Liver (tissue), 9 donors: ENCODE data around the gene SHMT2. TPM values are rescaled to one million over a fixed set of nuclear protein-coding genes. Genes with fewer than 3 reads are reported as not detected.

Source experiments
- DNase-seq: peaks from one replicate; pipeline ENCODE4 v3.0.0-alpha.2; 2017; ENCODE audit warnings: low spot score
- H3K27ac ChIP-seq, 2 donors: one replicate each; pipeline ENCODE4 v1.7.0; 2013; ENCODE audit warnings: inconsistent platforms in 2 of 2, low read length in 2 of 2, control low read depth in 1 of 2, low read depth in 1 of 2, mild to moderate bottlenecking in 1 of 2
- H3K27me3 ChIP-seq, 4 donors: one replicate each; pipeline versions ENCODE4 v1.6.1 to v1.7.0; 2013; ENCODE audit warnings: low read length in 3 of 4, inconsistent platforms in 1 of 4, mild to moderate bottlenecking in 1 of 4, moderate library complexity in 1 of 4; ENCODE audit not compliant: control insufficient read depth in 4 of 4, insufficient read depth in 4 of 4
- H3K36me3 ChIP-seq, 4 donors: one replicate each; pipeline versions ENCODE4 v1.6.1 to v1.7.0; 2013; ENCODE audit warnings: low read length in 3 of 4, mild to moderate bottlenecking in 3 of 4, low read depth in 1 of 4, moderate library complexity in 1 of 4; ENCODE audit not compliant: control insufficient read depth in 4 of 4, insufficient read depth in 3 of 4
- H3K4me1 ChIP-seq, 4 donors: one replicate each; pipeline versions ENCODE4 v1.6.1 to v1.7.0; 2013; ENCODE audit warnings: low read length in 3 of 4, mild to moderate bottlenecking in 3 of 4, moderate library complexity in 1 of 4; ENCODE audit not compliant: control insufficient read depth in 4 of 4, insufficient read depth in 4 of 4
- H3K4me3 ChIP-seq, 3 donors: one replicate each; pipeline versions ENCODE4 v1.6.1 to v1.7.0; 2013; ENCODE audit warnings: low read length in 3 of 3, control low read depth in 1 of 3, low read depth in 1 of 3, mild to moderate bottlenecking in 1 of 3
- H3K9ac ChIP-seq, 2 donors: one replicate each; pipeline ENCODE4 v1.7.0; 2013; ENCODE audit warnings: low read length in 2 of 2, mild to moderate bottlenecking in 2 of 2, moderate library complexity in 2 of 2, control low read depth in 1 of 2, low read depth in 1 of 2
- H3K9me3 ChIP-seq, 4 donors: one replicate each; pipeline versions ENCODE4 v1.6.1 to v1.7.0; 2013; ENCODE audit warnings: low read length in 3 of 4; ENCODE audit not compliant: control insufficient read depth in 4 of 4
- EGR1 ChIP-seq, 2 donors: IDR thresholded peaks; 2 replicates each; pipeline ENCODE4 v1.6.1; 2016 to 2018; ENCODE audit warnings: antibody characterized with exemption in 2 of 2, low read depth in 2 of 2
- FOXA1 ChIP-seq: IDR thresholded peaks from 2 replicates; pipeline ENCODE4 v1.6.1; 2016; ENCODE audit warnings: antibody characterized with exemption
- FOXA2 ChIP-seq: IDR thresholded peaks from 2 replicates; pipeline ENCODE4 v1.6.1; 2016; ENCODE audit warnings: antibody characterized with exemption
- GABPA ChIP-seq, 2 donors: IDR thresholded peaks in 1 of 2; conservative IDR thresholded peaks in 1 of 2; 2 replicates each; pipeline ENCODE4 v1.6.1; 2016; ENCODE audit warnings: antibody characterized with exemption in 2 of 2, mild to moderate bottlenecking in 1 of 2, moderate library complexity in 1 of 2
- HNF4A ChIP-seq, 2 donors: conservative IDR thresholded peaks; 2 replicates each; pipeline ENCODE4 v1.6.1; 2016; ENCODE audit warnings: antibody characterized with exemption in 2 of 2, mild to moderate bottlenecking in 2 of 2
- HNF4G ChIP-seq: IDR thresholded peaks from 2 replicates; pipeline ENCODE4 v1.6.1; 2016; ENCODE audit warnings: antibody characterized with exemption
- JUND ChIP-seq, 2 donors: IDR thresholded peaks; 2 replicates each; pipeline ENCODE4 v1.6.1; 2016; ENCODE audit warnings: antibody characterized with exemption in 2 of 2
- NR2F2 ChIP-seq: IDR thresholded peaks from 2 replicates; pipeline ENCODE4 v1.6.1; 2016; ENCODE audit warnings: antibody characterized with exemption
- RAD21 ChIP-seq, 2 donors: IDR thresholded peaks; 2 replicates each; pipeline ENCODE4 v1.6.1; 2016; ENCODE audit warnings: antibody characterized with exemption in 2 of 2, mild to moderate bottlenecking in 2 of 2
- RXRA ChIP-seq, 2 donors: IDR thresholded peaks; 2 replicates each; pipeline ENCODE4 v1.6.1; 2017 to 2018; ENCODE audit warnings: antibody characterized with exemption in 2 of 2, mild to moderate bottlenecking in 1 of 2
- SP1 ChIP-seq: IDR thresholded peaks from 2 replicates; pipeline ENCODE4 v1.6.1; 2018; ENCODE audit warnings: antibody characterized with exemption, mild to moderate bottlenecking
- TAF1 ChIP-seq: conservative IDR thresholded peaks from 2 replicates; pipeline ENCODE4 v1.6.1; 2016; ENCODE audit warnings: antibody characterized with exemption, mild to moderate bottlenecking
- YY1 ChIP-seq: IDR thresholded peaks from 2 replicates; pipeline ENCODE4 v1.6.1; 2016; ENCODE audit warnings: antibody characterized with exemption, mild to moderate bottlenecking
- WGBS: extraction: QIAGEN DNeasy Blood & Tissue Kit; methylation state at CpG from one replicate; pipeline ENCODE4 v1.1.7; 2013; 5-methylcytosine and 5-hydroxymethylcytosine counted together
- polyA plus RNA-seq, 2 donors: library from polyadenylated mRNA; stranded (reverse) in 1 of 2; unstranded in 1 of 2; fragments of 200-250 nt in 1 of 2; fragments of >200 nt in 1 of 2; fragmentation: Nextera tagmentation in 1 of 2; extraction: Ambion mirVana in 1 of 2; gene quantifications; one replicate each; pipeline versions ENCODE4 v1.2.1 to v1.2.3, GENCODE V29; 2013 to 2015
- total RNA-seq, 2 donors: library from RNA; depleted of rRNA; stranded (reverse); fragments of >200 nt; gene quantifications; one replicate each; pipeline ENCODE4 v1.2.3, GENCODE V29; 2014
- TF ChIP-seq, protein P1 (sequence below): IDR thresholded peaks from 2 replicates; pipeline ENCODE4 v1.6.1; 2016; ENCODE audit warnings: antibody characterized with exemption
- TF ChIP-seq, protein P2 (sequence below): IDR thresholded peaks from 2 replicates; pipeline ENCODE4 v1.6.1; 2016; ENCODE audit warnings: antibody characterized with exemption
- TF ChIP-seq, protein P3 (sequence below): fragments of 150-350 bp; IDR thresholded peaks from 2 replicates; pipeline ENCODE4 v1.5.1; 2017; ENCODE audit warnings: improper control_type of control experiment, low read depth, low read length; ENCODE audit not compliant: missing input control
- TF ChIP-seq, protein P4 (sequence below): IDR thresholded peaks from 2 replicates; pipeline ENCODE4 v1.6.1; 2016; ENCODE audit warnings: antibody characterized with exemption, mild to moderate bottlenecking
- TF ChIP-seq, protein P5 (sequence below): IDR thresholded peaks from 2 replicates; pipeline ENCODE4 v1.6.1; 2016; ENCODE audit warnings: antibody characterized with exemption
- donor health status: healthy.
- donor health status: healthy.
- donor health status: healthy.
- donor health status: healthy.
- donor health status: healthy.

SHMT2 gene
- total and polyA plus RNA-seq, 4 donors, result 66.7 to 276 (median 179) TPM

DNA sequence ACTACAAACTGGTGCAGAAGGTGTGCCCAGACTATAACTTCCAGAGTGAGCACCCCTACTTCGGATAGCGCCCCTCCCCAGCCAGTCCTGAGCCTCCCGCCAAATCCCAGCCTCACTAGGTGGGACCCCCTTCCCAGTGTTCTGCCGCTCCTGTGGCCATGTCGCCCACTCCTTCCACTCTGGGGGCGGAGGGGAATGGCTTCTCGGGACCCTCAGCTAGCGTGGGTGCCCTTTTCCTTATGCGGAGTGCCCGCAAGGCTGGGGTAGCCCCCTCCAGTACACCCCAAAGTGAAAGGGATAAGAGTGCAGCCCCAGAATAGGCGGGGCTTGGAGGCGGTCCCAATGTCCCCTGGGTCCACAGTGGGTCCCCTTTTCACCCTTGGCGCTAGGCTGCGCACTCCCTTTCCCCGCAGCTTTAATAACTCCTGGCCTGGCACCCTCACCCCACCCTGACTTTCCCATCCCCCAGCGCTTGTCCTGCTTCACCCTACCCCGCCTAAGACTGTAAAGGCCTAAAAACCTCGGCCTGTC lies 3.8 kb upstream of the SHMT2 start (continued):
- no peak for TF ChIP-seq SP1
- TF ChIP-seq, protein P1, sequence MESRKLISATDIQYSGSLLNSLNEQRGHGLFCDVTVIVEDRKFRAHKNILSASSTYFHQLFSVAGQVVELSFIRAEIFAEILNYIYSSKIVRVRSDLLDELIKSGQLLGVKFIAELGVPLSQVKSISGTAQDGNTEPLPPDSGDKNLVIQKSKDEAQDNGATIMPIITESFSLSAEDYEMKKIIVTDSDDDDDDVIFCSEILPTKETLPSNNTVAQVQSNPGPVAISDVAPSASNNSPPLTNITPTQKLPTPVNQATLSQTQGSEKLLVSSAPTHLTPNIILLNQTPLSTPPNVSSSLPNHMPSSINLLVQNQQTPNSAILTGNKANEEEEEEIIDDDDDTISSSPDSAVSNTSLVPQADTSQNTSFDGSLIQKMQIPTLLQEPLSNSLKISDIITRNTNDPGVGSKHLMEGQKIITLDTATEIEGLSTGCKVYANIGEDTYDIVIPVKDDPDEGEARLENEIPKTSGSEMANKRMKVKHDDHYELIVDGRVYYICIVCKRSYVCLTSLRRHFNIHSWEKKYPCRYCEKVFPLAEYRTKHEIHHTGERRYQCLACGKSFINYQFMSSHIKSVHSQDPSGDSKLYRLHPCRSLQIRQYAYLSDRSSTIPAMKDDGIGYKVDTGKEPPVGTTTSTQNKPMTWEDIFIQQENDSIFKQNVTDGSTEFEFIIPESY, result no peak

DNA sequence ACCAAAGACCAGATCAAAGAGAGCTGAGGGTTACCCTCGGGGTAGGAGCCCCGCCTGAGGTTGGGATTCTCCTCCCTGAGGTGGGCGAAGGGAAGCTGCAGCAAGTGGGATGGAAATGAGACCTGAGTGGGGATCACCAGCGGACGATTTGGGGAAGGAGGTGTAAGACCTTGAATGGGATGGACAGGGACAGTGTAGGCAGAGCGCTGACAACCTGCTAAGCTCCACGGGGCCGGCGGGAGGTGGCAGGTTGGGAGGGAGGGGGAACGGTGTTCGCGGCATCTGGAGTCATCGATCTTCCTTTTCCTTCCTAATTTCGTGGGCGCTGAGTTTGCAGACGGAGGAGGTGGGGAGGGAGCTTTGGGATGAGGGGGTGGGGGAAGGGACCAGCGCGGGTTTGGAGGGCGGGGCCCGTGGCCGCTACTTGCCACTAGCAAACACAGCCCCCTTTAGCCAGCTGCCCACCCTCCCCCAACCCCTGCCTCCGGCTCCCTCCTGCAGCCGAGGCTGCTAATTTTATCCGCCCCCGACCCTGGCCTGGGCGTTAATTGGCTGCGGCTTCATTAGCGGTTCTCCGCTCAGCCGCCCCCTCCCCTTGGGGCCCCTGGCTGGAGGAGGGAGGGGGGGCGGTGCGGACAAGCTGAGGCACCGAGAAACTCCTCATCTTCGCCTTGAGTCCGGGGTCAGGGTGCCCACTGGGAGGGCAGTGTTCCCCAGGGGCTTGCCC lies 2.8 kb upstream of the SHMT2 start:
- DNase-seq, result no peak
- no peak overlapping the region for H3K4me3 ChIP-seq
- WGBS, result 25% methylated on average over 35 of the region's 35 CpGs

More for the DNA sequence above, 2.8 kb upstream of the SHMT2 start:
- no peak overlapping the region for H3K27ac ChIP-seq
- no peak overlapping the region for H3K9ac ChIP-seq
- TF ChIP-seq, protein P2, sequence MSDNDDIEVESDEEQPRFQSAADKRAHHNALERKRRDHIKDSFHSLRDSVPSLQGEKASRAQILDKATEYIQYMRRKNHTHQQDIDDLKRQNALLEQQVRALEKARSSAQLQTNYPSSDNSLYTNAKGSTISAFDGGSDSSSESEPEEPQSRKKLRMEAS, result no peak
- TF ChIP-seq EGR1 (IDR thresholded peaks at IDR 0.05; ENCODE audit: low read depth in 2 of 2) (no peak), HNF4G (no peak), NR2F2 (no peak), RAD21 (IDR thresholded peaks at IDR 0.05) (no peak), JUND (IDR thresholded peaks at IDR 0.05) (no peak), GABPA (IDR thresholded peaks at IDR 0.05 in 1 of 2, conservative IDR thresholded peaks at IDR 0.05 in 1 of 2) (no peak), SP1 (no peak), RXRA (IDR thresholded peaks at IDR 0.05) (no peak), FOXA1 (no peak), YY1 (no peak), FOXA2 (no peak), HNF4A (conservative IDR thresholded peaks at IDR 0.05) (no peak), TAF1 (no peak)
- TF ChIP-seq, protein P3, sequence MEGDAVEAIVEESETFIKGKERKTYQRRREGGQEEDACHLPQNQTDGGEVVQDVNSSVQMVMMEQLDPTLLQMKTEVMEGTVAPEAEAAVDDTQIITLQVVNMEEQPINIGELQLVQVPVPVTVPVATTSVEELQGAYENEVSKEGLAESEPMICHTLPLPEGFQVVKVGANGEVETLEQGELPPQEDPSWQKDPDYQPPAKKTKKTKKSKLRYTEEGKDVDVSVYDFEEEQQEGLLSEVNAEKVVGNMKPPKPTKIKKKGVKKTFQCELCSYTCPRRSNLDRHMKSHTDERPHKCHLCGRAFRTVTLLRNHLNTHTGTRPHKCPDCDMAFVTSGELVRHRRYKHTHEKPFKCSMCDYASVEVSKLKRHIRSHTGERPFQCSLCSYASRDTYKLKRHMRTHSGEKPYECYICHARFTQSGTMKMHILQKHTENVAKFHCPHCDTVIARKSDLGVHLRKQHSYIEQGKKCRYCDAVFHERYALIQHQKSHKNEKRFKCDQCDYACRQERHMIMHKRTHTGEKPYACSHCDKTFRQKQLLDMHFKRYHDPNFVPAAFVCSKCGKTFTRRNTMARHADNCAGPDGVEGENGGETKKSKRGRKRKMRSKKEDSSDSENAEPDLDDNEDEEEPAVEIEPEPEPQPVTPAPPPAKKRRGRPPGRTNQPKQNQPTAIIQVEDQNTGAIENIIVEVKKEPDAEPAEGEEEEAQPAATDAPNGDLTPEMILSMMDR, result no peak
- TF ChIP-seq, protein P4, sequence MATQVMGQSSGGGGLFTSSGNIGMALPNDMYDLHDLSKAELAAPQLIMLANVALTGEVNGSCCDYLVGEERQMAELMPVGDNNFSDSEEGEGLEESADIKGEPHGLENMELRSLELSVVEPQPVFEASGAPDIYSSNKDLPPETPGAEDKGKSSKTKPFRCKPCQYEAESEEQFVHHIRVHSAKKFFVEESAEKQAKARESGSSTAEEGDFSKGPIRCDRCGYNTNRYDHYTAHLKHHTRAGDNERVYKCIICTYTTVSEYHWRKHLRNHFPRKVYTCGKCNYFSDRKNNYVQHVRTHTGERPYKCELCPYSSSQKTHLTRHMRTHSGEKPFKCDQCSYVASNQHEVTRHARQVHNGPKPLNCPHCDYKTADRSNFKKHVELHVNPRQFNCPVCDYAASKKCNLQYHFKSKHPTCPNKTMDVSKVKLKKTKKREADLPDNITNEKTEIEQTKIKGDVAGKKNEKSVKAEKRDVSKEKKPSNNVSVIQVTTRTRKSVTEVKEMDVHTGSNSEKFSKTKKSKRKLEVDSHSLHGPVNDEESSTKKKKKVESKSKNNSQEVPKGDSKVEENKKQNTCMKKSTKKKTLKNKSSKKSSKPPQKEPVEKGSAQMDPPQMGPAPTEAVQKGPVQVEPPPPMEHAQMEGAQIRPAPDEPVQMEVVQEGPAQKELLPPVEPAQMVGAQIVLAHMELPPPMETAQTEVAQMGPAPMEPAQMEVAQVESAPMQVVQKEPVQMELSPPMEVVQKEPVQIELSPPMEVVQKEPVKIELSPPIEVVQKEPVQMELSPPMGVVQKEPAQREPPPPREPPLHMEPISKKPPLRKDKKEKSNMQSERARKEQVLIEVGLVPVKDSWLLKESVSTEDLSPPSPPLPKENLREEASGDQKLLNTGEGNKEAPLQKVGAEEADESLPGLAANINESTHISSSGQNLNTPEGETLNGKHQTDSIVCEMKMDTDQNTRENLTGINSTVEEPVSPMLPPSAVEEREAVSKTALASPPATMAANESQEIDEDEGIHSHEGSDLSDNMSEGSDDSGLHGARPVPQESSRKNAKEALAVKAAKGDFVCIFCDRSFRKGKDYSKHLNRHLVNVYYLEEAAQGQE, result no peak
- TF ChIP-seq, protein P5, sequence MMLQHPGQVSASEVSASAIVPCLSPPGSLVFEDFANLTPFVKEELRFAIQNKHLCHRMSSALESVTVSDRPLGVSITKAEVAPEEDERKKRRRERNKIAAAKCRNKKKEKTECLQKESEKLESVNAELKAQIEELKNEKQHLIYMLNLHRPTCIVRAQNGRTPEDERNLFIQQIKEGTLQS, result no peak
- TF ChIP-seq, protein P1, result no peak
- H3K4me1 ChIP-seq, result peaks cover 8 to 31% (median 17%) of the 10 kb centered on the region in 4 donors
- no peaks in the 10 kb centered on the region for H3K9me3 ChIP-seq
- H3K36me3 ChIP-seq, result peaks cover 0 to 3% (median under 1%) of the 10 kb centered on the region in 4 donors
- H3K27me3 ChIP-seq, result peaks cover 0 to 10% (median 6%) of the 10 kb centered on the region in 4 donors
